ENCODE results near the gene RAD9A.

Gene RAD9A

DNA sequence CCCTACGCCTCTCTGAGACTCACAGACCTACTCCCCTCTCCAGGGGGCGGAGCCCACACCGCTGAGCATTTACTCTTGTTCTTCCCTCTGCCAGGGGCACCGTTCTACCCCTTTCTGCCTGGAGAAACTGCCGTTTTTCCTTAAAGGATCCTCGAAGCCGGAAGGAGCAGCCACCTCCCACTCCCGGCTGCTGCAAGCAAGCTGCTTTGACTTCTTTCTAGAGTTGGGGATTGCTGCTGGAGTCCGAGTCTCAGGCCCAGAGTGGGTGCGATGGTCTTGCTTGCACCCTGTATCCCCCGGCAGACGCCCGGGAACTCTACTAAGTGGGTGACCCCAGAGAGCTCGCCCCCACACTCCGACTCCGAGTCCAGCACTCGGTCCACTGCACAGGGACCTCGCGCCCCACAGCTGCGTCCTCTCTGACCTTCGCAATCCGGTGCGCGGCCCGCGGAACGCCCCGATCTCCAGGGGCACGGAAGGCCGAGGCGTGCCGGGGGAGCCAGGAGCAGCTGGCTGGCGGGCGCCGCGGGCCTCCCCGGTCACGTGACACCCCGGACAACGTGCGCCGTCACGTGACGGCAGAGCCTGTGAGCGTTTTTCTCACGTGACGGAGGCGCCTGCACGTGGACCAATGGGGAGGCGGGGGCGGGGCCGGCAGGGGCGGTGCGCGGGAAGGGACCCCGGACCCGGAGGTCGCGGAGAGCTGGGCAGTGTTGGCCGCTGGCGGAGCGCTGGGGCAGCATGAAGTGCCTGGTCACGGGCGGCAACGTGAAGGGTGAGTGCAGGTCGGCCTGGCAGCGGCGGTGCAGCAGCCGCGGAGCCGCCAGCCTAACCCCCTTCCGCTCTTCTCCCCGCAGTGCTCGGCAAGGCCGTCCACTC lies at the start of gene RAD9A:
Gene RAD9A (plus strand): TSS at position 683 of the 879 bp plus-strand sequence. CDS start 59 bp downstream, at position 742.
- DNase-seq = peak; percentile 89

DNA sequence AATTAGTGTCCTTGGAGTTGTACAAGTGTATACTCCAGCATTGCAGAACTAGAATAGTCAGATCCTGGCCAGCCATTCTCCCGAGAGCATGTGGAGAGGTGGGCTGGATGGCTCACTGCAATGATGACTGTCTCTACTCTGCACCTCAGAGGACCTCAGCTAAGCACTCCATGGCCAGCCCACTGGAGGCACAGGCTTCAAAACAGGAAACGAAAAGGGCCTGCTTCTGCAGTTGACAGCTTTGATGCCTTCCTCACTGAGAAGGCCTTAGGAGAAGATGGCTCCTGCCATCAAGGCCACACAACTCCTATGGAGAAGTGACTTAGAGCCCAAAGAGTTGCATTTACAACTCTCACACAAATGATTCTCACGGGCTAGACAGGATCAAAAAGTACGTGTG lies 47.5 kb upstream of the RAD9A start:
- no peak for DNase-seq

DNA sequence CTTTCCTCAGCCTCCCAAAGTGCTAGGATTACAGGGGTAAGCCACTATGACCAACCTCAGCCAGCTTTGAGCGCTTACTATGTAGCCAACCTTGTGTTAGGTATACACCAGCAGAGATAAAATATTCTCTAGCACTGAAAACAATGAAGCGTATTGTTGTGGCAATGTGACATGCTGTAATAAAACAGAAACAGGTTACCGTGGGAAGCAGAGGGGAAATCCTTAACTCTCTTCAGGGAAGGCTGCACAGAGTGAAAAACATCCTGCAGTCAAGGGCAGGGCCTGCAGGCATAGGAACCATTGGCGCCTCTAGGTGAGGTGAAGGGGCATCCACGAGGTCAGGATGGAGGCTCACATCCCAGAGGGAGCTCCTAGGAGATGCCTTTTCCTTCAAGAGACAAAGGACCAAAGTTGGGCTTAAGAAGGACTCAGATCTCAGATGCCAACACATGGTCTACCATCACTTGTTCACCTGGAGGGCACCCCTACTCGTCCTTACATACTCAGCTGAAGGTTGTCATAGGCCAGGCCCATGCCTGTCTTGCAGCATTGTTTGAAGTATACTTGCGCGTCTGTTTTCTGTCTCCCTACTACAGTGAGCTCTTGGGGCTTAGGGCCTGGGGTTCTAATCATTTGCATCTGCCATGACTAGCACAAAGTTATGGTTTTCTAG lies 46.4 kb upstream of the RAD9A start:
- no peak for DNase-seq

DNA sequence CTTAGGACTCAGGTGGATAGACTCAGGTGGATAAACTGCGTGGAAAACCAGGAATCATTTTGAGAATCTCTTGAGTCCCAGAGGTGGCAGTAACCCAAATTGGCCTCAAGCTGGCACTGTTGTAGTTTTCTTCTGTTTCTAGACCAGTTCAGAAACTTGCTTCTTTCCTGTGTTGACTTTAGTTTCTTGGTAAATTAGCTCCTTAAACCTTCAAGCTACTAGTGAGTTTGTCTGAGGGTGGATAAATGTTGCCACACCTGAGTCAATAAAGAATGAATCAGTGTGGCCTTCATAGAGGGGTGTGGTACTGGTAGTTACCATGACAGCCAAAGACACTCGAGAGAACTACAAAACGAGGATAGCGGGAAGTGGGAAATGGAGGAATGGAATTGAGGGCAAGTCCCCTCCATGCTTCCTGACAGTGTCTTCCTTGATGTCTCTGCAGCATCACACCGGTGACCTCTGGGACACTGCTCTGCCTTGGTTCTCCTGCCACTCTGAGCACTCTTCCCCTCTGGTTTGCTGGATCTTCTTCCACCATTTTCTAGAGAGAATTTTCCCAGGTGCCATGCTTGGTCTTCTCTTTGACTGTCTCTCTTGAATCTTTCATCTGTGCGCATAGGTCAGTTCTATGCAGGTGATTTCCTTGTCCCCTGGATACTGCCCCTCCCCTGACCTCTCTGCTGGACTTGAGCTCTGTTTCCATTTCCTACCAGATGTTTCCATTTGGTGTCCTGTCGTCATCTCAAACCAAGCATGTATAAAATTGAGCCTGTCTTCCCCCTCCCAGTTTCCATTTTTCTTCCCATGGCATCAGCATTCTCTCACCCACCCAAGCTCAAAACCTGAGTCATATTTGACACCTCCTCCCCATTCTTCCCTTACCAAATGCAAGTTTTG lies 45.6 kb upstream of the RAD9A start:
- DNase-seq = no peak

- DNase-seq = no peak
These were observed 43.6 kb upstream of the RAD9A start for GRCh38 chr11:67347964-67348749.

GRCh38 chr11:67349036-67349435 lies 42.8 kb upstream of the RAD9A start:
- no peak for DNase-seq

DNA sequence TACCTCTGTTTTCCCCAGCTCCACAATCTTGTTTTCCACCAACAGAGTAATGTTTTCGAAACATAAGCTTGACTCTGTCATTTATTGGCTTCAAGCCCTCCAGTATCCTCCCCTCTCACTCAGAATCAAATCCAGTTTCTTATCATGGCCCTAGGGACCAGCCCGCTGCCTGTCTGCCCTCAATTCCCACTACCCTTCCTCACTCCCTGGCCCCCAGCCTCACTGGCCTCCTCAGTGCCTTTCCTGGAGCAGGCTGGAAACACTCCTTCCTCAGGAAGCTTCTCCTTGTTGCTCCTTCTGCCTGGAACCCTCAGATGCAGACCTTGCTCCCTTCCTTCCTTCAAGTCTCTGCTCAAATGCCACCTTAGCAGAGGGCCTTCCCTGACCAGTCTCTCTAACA lies 42.3 kb upstream of the RAD9A start:
- no peak for DNase-seq

- no peak for DNase-seq
These were observed 41.8 kb upstream of the RAD9A start for GRCh38 chr11:67349928-67350465.

GRCh38 chr11:67351275-67352005 lies 40.3 kb upstream of the RAD9A start:
- peak; percentile 47 for DNase-seq

DNA sequence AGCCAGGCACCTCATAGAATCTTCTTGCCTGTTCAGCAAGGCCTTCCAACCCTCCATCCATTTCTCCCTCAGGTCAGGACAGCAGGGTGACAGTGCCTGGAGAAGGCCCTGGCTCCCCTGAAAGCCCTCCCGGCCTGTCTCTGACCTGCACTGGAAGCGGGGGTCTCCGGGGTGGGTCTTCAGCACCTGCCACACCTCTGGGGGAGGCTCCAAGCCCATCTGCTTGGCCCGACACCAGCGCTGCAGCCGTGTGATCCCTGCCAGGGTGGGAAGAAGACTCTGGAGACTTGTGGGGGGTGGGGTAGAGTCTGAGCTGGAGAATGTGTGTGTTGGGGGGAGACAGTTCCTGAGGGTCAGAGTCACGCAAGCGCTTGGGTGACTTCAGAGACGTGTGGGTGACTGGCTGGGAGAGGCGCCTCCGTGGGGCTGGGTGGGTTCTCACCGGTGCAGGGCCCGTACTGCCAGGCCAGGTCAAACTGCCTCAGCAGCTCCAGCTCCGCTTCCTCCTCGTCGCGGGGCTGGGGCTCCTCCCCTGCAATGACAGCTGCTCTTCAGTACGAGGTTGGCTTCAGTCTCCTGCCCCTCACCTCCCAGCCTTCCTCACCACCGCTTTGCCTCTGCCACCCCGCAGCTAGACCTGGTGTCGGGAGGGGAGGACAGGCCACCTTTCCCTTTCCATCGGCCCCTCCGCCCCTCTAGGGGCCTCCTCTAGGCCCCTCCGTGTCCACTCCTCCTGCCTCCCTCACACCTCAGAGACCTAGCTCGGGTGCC lies 39.1 kb upstream of the RAD9A start:
- DNase-seq = no peak

DNA sequence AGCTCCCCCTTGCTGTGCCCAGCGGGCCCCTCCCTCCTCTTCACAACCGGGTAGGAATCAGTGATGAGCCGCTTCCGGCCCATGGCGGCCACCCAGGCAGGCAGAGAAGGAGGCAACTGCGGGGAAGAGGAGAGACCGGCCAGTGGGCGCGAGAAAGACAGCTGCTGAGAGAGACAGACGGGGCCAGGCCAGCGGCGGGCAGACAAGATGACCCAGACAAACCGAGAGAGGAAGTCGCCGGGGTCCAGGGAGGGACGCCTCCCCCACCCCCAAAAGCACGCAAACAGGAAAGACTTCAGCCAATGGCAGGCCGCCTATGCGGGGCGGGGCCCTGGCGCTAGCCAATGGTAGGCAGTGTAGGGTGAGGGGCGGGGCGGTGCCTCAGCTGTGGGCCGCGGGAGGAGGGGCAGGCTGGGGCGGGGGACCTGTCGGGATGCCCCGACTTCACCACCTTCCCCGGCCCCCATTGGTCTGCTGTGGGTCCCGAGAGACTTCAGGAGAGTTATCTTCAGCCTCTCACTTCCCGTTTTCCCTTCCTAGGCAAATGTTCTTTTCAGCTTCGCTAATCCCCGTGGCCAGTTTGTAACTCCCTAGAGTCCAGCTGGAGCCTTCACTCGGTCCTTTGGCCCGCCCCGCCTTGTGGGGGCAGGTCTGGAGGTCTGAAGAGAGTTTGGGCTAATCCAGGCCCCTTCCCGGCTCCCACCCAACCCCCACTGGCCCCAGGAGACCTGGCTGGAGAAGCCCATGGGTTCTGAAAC lies 38.3 kb upstream of the RAD9A start, which contains the start of gene POLD4:
Gene POLD4 (minus strand): TSS at position 230 of the 758 bp plus-strand sequence. CDS start 147 bp downstream, at position 83.
- DNase-seq = peak; percentile 96

DNA sequence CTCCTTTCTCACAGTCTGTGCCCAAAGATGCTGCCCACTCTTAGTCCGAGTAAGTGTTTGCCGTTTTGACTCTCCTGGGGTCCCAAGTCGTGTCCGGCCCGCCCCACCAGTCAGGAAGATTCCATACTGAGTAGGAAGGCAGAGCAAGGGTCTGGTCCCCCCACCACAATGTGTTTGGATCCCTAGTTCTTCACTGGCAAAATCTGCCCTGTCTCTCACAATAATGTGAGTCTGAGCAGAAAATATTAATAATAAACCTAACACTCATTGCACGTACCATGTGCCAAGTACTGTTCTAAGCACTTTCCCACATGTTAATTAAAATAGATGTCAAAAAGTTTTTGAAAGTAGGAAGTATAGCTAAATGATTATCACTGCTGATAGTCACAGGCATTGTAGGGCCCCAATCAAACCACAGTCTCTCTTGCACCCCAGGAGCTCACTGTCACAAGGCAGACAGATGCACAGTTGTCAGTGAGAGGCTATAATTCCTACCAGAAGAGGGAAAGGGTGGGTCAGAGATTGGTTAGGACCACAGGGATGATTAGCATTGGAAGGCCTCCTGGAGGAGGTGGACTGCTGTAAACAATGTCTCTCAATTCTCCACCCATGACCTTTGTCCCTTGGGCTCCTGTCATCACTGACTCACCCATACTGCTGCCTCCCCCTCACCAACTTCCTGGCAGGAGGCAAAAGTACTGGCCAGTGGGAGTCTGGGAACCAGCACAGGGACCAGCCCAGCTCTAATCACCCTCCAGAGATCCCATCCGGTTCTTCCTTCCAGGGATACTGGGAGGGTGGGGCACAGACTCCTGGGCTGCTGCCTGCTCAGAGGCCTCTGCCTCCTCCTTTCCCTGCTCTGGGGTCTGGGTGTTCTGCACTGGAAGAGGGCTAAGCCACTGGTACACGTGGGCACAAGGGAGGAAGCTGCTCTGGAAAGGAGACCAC lies 37.4 kb upstream of the RAD9A start:
- DNase-seq = no peak

GRCh38 chr11:67355023-67355793 lies 36.6 kb upstream of the RAD9A start:
- no peak for DNase-seq

DNA sequence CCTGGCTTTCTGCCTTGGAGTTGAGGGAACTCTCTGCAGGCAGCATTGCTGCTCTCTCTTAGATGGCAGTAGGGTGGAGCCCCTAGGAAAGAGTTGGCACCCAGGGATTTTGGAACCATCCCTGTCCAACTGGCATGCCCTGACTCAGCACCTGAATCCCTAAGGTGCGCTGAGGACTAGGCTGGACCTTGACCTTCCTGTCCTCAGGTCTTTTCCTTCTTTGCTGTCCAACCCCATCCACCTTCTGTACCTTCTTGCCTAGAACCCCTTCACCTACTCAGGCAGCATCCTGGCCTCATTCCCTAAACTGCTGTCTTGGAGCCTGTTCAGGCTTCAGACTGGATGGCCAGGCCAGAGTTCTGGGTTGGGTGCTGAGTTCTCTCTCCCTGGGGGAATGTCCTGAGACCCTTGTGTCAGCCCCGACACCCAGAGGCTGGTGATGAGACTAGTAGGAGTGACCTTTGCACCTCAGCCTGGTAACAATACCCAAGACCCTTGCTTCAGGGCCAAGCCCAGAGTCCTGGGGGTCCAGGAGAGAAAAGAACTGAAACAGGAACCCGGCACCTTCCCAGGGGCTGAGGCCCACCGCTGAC lies 35.9 kb upstream of the RAD9A start:
- no peak for DNase-seq

- DNase-seq = no peak
These were observed 35.4 kb upstream of the RAD9A start for GRCh38 chr11:67356387-67356863.

DNA sequence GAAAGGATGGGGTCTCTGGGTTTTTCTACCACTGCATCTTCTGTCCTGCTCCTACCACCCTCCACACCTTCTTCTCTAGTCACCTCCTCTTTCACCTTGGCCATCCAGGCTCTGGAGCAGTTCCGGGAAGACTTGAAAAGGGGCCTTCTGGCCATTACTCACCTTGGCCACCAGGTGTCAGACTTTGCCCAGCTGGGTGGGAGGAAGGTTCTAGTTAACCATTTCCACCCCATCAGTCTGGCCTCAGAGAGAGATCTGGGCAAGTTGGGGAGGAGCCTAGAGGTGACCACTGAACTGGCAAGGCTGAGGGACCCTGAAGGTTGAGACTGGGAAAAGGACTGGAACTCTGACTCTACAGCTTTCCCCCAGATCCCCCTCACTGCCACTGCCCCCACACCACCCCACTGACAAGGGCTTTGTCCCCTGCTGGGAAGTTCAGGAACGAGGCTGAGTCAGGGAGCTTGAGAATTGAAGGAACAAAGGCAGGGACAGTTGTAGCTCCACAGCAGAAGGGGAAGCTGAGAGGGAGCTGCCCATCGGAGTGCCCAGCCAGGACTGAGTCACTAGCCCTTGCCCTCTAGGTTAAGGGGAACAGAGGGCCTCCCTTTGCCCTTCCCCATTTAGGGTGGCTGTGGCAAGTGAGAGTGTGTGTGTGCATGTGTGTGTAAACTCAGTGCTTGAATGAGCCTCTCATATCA lies 34.8 kb upstream of the RAD9A start:
- peak; percentile 48 for DNase-seq
